HepG2 (cell line): Measurements from ENCODE around the gene NEU1. TPM values are rescaled to one million over a fixed set of nuclear protein-coding genes. Genes with fewer than 3 reads are reported as not detected.

Experiments used
- ATAC-seq: fragments of 200-7000 bp; cut with Tn5 transposase; 3 replicates; pipeline ENCODE4 v1.9.1; 2020; ENCODE audit warnings: mild to moderate bottlenecking, moderate library complexity
- BruUV-seq: library from RNA; stranded (reverse); fragments of 400-500 nt; replicated peaks from 2 replicates; lab custom pipeline; 2021; lab: Mats Ljungman, UMichigan
- CTCF ChIA-PET: fragments of 300-600 bp; formaldehyde crosslinking; extraction: SDS; loops from one replicate; lab custom pipeline; 2021; ENCODE audit warnings: low total read pairs, inconsistent platforms, low intra/inter-chr PET ratio; lab: Yijun Ruan, JAX
- POLR2A ChIA-PET: fragments of 350-600 bp; sonication (Branson Sonifier 250); formaldehyde crosslinking; loops from one replicate; lab custom pipeline; 2020; ENCODE audit warnings: antibody characterized with exemption, inconsistent platforms; lab: Yijun Ruan, JAX
- DNase-seq: peaks from one replicate; pipeline ENCODE4 v3.0.0-alpha.2; 2015; ENCODE audit warnings: low spot score
- FAIRE-seq: peaks from 3 replicates; lab custom pipeline; 2011; peaks lifted over from hg19 to GRCh38; lab: Jason Lieb, UNC
- H2AFZ ChIP-seq: one replicate; pipeline ENCODE4 v1.6.1; 2011; ENCODE audit warnings: low read length, inconsistent platforms
- H3K27ac ChIP-seq: fragments of 300-600 bp; 3 replicates; pipeline ENCODE4 v1.8.0; 2011; ENCODE audit warnings: mixed run types, mild to moderate bottlenecking, mixed read lengths, low read length, inconsistent platforms; ENCODE audit not compliant: insufficient read depth; ENCODE audit errors: extremely low read length
- H3K27me3 ChIP-seq, 2 experiments: fragments of 200-600 bp in 1 of 2; 2 replicates in 1 of 2; 3 replicates in 1 of 2; pipeline versions ENCODE4 v1.6.0 to v1.8.0; 2011; ENCODE audit warnings: low read length in 2 of 2, mild to moderate bottlenecking in 2 of 2, moderate library complexity in 2 of 2, inconsistent platforms in 1 of 2; ENCODE audit not compliant: insufficient read depth in 2 of 2, control insufficient read depth in 1 of 2
- H3K36me3 ChIP-seq, 2 experiments: fragments of 200-600 bp in 1 of 2; replicated peaks in 1 of 2; 2 replicates in 1 of 2; 3 replicates in 1 of 2; pipeline versions ENCODE4 v1.5.1 to v1.8.0; 2011; ENCODE audit warnings: low read length in 2 of 2, inconsistent platforms in 1 of 2; ENCODE audit not compliant: insufficient read depth in 2 of 2, control insufficient read depth in 1 of 2
- H3K4me1 ChIP-seq: 2 replicates; pipeline ENCODE4 v1.5.1; 2012; ENCODE audit warnings: low read length, inconsistent platforms; ENCODE audit not compliant: insufficient read depth
- H3K4me2 ChIP-seq: 2 replicates; pipeline ENCODE4 v1.6.0; 2011; ENCODE audit warnings: low read depth, low read length, inconsistent platforms
- H3K4me3 ChIP-seq, 3 experiments: fragments of 200-600 bp in 1 of 3; sonication (generic), shearing (Covaris generic) in 1 of 3; replicated peaks in 1 of 3; 2 replicates each; pipeline ENCODE4 v1.5.1; 2011 to 2016; ENCODE audit warnings: low read length in 3 of 3, inconsistent platforms in 2 of 3, low read depth in 2 of 3, mild to moderate bottlenecking in 2 of 3, control low read depth in 1 of 3, mixed read lengths in 1 of 3; ENCODE audit not compliant: insufficient read depth in 1 of 3
- H3K79me2 ChIP-seq: one replicate; pipeline ENCODE4 v1.6.1; 2011; ENCODE audit warnings: low read length, inconsistent platforms; ENCODE audit not compliant: insufficient read depth
- H3K9ac ChIP-seq: 2 replicates; pipeline ENCODE4 v1.6.0; 2011; ENCODE audit warnings: mild to moderate bottlenecking, low read depth, low read length, inconsistent platforms; ENCODE audit not compliant: insufficient read depth
- H3K9me3 ChIP-seq: 2 replicates; pipeline ENCODE4 v1.5.1; 2012; ENCODE audit warnings: mild to moderate bottlenecking, low read length
- H4K20me1 ChIP-seq: 2 replicates; pipeline ENCODE4 v1.6.0; 2011; ENCODE audit warnings: inconsistent platforms, mild to moderate bottlenecking, low read length, moderate library complexity; ENCODE audit not compliant: insufficient read depth
- BRF2 ChIP-seq: sonication (generic); formaldehyde crosslinking; IDR thresholded peaks from 2 replicates; pipeline ENCODE4 v1.8.1; 2022; ENCODE audit warnings: mild to moderate bottlenecking, missing genetic modification reagents
- DDIT3 ChIP-seq: sonication (generic); formaldehyde crosslinking; IDR thresholded peaks from 2 replicates; pipeline ENCODE4 v1.4.0; 2020; ENCODE audit warnings: mild to moderate bottlenecking, missing genetic modification reagents
- KDM2A ChIP-seq: sonication (generic); formaldehyde crosslinking; IDR thresholded peaks from 2 replicates; pipeline ENCODE4 v1.4.0; 2020; ENCODE audit warnings: low read depth, missing genetic modification reagents, borderline replicate concordance
- PAX8 ChIP-seq: sonication (generic); formaldehyde crosslinking; IDR thresholded peaks from 2 replicates; pipeline ENCODE4 v1.8.0; 2022; ENCODE audit warnings: mild to moderate bottlenecking, missing genetic modification reagents, borderline replicate concordance
- TEAD3 ChIP-seq: optimal IDR thresholded peaks from 2 replicates; pipeline ENCODE3; 2016; ENCODE audit warnings: borderline replicate concordance
- TMF1 ChIP-seq: sonication (generic); formaldehyde crosslinking; IDR thresholded peaks from 2 replicates; pipeline ENCODE4 v1.8.1; 2022; ENCODE audit warnings: low read depth, missing genetic modification reagents
- ZBED4 ChIP-seq: sonication (generic); formaldehyde crosslinking; IDR thresholded peaks from 2 replicates; pipeline ENCODE4 v1.4.0; 2020; ENCODE audit warnings: missing genetic modification reagents, borderline replicate concordance
- ZNF549 ChIP-seq: sonication (generic); formaldehyde crosslinking; IDR thresholded peaks from 2 replicates; pipeline ENCODE4 v1.5.0; 2020; ENCODE audit warnings: missing genetic modification reagents
- WGBS: methylation state at CpG from one replicate; pipeline ENCODE4 v1.1.6; 2017; ENCODE audit warnings: low lambda C conversion rate; 5-methylcytosine and 5-hydroxymethylcytosine counted together
- in situ Hi-C: cut with HindIII; loops from 2 replicates; pipeline ENCODE4 v1.10.0; 2017; ENCODE audit warnings: low pct_unique_long_range_greater_than_20kb; ENCODE audit not compliant: extremely low pct_ligation_motif_present
- intact Hi-C: fragments of 100-400 bp; cut with micrococcal nuclease; formaldehyde crosslinking; loops from one replicate; pipeline ENCODE4 v1.10.0; 2022; ENCODE audit not compliant: unreplicated experiment
- polyA plus RNA-seq, 8 experiments: library from polyadenylated mRNA; depleted of rRNA in 3 of 8; stranded (reverse) in 7 of 8; unstranded in 1 of 8; fragments of >200 nt; fragmentation: Illumina TruSeq in 4 of 8; extraction: Trizol in 4 of 8; gene quantifications; 2 replicates each; pipeline versions ENCODE4 v1.2.1 to v1.2.3, GENCODE V29; 2011 to 2016; ENCODE audit warnings: low read depth in 4 of 8, missing spikeins in 1 of 8, mixed read lengths in 1 of 8; ENCODE audit not compliant: insufficient read depth in 1 of 8
- total RNA-seq, 5 experiments: library from RNA; depleted of rRNA; stranded (reverse); fragments of >200 nt; fragmentation: Illumina TruSeq; extraction: Trizol; gene quantifications; 2 replicates each; pipeline ENCODE4 v1.2.3, GENCODE V29; 2016; ENCODE audit warnings: low read depth in 1 of 5
- TF ChIP-seq, protein P1 (sequence below): sonication (generic); formaldehyde crosslinking; IDR thresholded peaks from 2 replicates; pipeline ENCODE4 v1.4.0; 2020; ENCODE audit warnings: mild to moderate bottlenecking, low read depth, missing genetic modification reagents

Gene NEU1
- total and polyA plus RNA-seq, 2 of the 13 experiments (the other 11 are each of a cell fraction or from before 2014, with no cell fraction given), result 215 to 297 TPM

- ChIA-PET POLR2A (no interaction called here), CTCF (no interaction called here)
- Histone ChIP-seq H3K9ac (no peak overlapping the region), H2AFZ (no peak overlapping the region), H3K79me2 (peaks cover 12% of the 10 kb centered on the region), H3K27ac (no peak overlapping the region), H4K20me1 (no peaks in the 10 kb centered on the region), H3K4me3 (no peak overlapping the region), H3K9me3 (no peaks in the 10 kb centered on the region), H3K27me3 (peaks cover 0 to 2% of the 10 kb centered on the region in 2 experiments; a peak in 1 of 5 replicates), H3K4me2 (no peak overlapping the region), H3K36me3 (peaks cover 41 to 62% of the 10 kb centered on the region in 2 experiments), H3K4me1 (peaks cover 15% of the 10 kb centered on the region)
- TF ChIP-seq TMF1 (no peak), ZBED4 (CRISPR knock-in tag) (no peak), BRF2 (CRISPR knock-in tag) (no peak), DDIT3 (no peak), ZNF549 (CRISPR knock-in tag) (no peak), PAX8 (CRISPR knock-in tag) (no peak), KDM2A (CRISPR knock-in tag) (no peak), TEAD3 (CRISPR knock-in tag) (no peak)
- TF ChIP-seq, protein P1, sequence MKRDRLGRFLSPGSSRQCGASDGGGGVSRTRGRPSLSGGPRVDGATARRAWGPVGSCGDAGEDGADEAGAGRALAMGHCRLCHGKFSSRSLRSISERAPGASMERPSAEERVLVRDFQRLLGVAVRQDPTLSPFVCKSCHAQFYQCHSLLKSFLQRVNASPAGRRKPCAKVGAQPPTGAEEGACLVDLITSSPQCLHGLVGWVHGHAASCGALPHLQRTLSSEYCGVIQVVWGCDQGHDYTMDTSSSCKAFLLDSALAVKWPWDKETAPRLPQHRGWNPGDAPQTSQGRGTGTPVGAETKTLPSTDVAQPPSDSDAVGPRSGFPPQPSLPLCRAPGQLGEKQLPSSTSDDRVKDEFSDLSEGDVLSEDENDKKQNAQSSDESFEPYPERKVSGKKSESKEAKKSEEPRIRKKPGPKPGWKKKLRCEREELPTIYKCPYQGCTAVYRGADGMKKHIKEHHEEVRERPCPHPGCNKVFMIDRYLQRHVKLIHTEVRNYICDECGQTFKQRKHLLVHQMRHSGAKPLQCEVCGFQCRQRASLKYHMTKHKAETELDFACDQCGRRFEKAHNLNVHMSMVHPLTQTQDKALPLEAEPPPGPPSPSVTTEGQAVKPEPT (CRISPR knock-in tag), result no peak
- DNase-seq (no peak), FAIRE-seq (no peak), ATAC-seq (no peak)
- in situ Hi-C loops (no loop called here), intact Hi-C loops (no loop called here)
- 98% methylated on average over 6 of the region's 6 CpGs for WGBS
- no TSS peak for BruUV-seq
Observed at GRCh38 chr6:31892821-31893220, 30.2 kb upstream of the NEU1 start.
